Brain microvascular endothelial cell (primary cell): ENCODE data around the gene LYPD8.

ENCODE experiments used
- DNase-seq: peaks from one replicate; pipeline ENCODE4 v3.0.0-alpha.2; 2020
- H3K27ac ChIP-seq: fragments of 250-450 bp; sonication (Bioruptor Pico); 2 replicates; pipeline ENCODE4 v1.5.1; 2020; ENCODE audit warnings: mild to moderate bottlenecking, moderate library complexity
- H3K27me3 ChIP-seq: fragments of 250-450 bp; sonication (Bioruptor Pico); replicated peaks from 2 replicates; pipeline ENCODE4 v1.5.1; 2020; ENCODE audit warnings: mild to moderate bottlenecking
- H3K36me3 ChIP-seq: fragments of 250-450 bp; sonication (Bioruptor Pico); replicated peaks from 2 replicates; pipeline ENCODE4 v1.5.1; 2020; ENCODE audit warnings: mild to moderate bottlenecking
- H3K4me3 ChIP-seq: 2 replicates; pipeline ENCODE4 v1.5.1; 2011; ENCODE audit warnings: low read depth, mild to moderate bottlenecking, control low read depth, low read length, moderate library complexity
- in situ Hi-C: cut with HindIII; loops from 2 replicates; pipeline ENCODE4 v1.10.0; 2017; ENCODE audit warnings: low sequenced_read_pairs, low pct_ligation_motif_present
- TF ChIP-seq, protein P1 (sequence below): IDR thresholded peaks from 2 replicates; pipeline ENCODE4 v1.5.1; 2011; ENCODE audit warnings: low read depth, mild to moderate bottlenecking, moderate library complexity, low read length, control low read depth, inconsistent platforms; ENCODE audit errors: missing control alignments

The LYPD8 gene

GRCh38 chr1:248776991-248777390 lies 21.4 kb upstream of the LYPD8 start:
- Histone ChIP-seq H3K27ac (no peak overlapping the region), H3K36me3 (no peaks in the 10 kb centered on the region), H3K4me3 (no peak overlapping the region), H3K27me3 (no peaks in the 10 kb centered on the region)
- in situ Hi-C loops: no loop called here
- TF ChIP-seq, protein P1, sequence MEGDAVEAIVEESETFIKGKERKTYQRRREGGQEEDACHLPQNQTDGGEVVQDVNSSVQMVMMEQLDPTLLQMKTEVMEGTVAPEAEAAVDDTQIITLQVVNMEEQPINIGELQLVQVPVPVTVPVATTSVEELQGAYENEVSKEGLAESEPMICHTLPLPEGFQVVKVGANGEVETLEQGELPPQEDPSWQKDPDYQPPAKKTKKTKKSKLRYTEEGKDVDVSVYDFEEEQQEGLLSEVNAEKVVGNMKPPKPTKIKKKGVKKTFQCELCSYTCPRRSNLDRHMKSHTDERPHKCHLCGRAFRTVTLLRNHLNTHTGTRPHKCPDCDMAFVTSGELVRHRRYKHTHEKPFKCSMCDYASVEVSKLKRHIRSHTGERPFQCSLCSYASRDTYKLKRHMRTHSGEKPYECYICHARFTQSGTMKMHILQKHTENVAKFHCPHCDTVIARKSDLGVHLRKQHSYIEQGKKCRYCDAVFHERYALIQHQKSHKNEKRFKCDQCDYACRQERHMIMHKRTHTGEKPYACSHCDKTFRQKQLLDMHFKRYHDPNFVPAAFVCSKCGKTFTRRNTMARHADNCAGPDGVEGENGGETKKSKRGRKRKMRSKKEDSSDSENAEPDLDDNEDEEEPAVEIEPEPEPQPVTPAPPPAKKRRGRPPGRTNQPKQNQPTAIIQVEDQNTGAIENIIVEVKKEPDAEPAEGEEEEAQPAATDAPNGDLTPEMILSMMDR: no peak
- no peak for DNase-seq

DNA sequence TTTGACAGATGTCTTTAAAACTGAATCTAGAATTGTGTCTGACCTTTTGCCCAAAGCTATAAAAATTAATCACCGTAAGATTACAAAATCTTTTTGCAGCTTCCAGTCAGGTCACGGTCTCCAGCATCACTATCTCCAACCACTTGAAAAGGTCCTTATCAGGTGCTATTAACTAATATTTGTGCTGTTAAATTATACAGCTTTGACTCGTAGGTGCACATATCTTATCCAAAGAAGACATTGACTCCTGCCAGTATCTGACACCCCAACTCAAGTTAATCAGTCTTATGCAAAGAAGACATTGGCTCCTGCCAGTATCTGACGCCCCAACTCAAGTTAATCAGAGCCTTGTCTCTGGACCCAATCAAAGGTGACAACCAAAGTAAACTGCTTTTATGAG lies 19.9 kb upstream of the LYPD8 start:
- no peak overlapping the region for H3K27ac ChIP-seq
- DNase-seq: no peak
- TF ChIP-seq, protein P1: no peak
- no peaks in the 10 kb centered on the region for H3K36me3 ChIP-seq
- no peak overlapping the region for H3K4me3 ChIP-seq
- in situ Hi-C loops: no loop called here
- no peaks in the 10 kb centered on the region for H3K27me3 ChIP-seq

GRCh38 chr1:248759644-248760043 lies 4.1 kb upstream of the LYPD8 start:
- Histone ChIP-seq H3K36me3 (no peaks in the 10 kb centered on the region), H3K27me3 (no peaks in the 10 kb centered on the region), H3K4me3 (no peak overlapping the region), H3K27ac (no peak overlapping the region)
- in situ Hi-C loops: no loop called here
- no peak for DNase-seq
- TF ChIP-seq, protein P1: no peak

GRCh38 chr1:248758352-248758751 lies 2.8 kb upstream of the LYPD8 start:
- Histone ChIP-seq H3K27me3 (no peaks in the 10 kb centered on the region), H3K36me3 (no peaks in the 10 kb centered on the region), H3K27ac (no peak overlapping the region), H3K4me3 (no peak overlapping the region)
- no peak for DNase-seq
- TF ChIP-seq, protein P1: no peak
- in situ Hi-C loops: no loop called here

DNA sequence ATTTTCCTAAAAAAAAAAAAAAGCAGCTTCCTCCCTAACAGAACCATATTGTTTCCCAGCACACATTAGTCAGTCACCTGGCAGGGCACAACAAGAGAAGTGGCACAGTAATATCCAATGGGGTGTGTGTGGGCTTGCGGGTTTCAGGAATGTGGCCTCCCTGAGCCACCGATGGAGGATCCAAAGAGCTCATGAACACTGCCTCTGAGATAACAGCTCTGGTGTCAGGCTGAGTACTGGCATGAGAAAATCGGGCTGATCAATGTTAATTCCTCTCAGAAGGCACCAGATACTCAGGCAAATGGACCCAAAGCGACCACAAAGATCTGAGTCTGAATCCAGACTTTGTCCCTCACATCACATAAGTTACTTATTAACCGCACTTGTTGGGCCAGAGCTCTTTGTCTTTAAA lies 2.2 kb upstream of the LYPD8 start:
- Histone ChIP-seq H3K36me3 (no peaks in the 10 kb centered on the region), H3K27ac (no peak overlapping the region), H3K27me3 (no peaks in the 10 kb centered on the region), H3K4me3 (no peak overlapping the region)
- in situ Hi-C loops: no loop called here
- no peak for DNase-seq
- TF ChIP-seq, protein P1: no peak

DNA sequence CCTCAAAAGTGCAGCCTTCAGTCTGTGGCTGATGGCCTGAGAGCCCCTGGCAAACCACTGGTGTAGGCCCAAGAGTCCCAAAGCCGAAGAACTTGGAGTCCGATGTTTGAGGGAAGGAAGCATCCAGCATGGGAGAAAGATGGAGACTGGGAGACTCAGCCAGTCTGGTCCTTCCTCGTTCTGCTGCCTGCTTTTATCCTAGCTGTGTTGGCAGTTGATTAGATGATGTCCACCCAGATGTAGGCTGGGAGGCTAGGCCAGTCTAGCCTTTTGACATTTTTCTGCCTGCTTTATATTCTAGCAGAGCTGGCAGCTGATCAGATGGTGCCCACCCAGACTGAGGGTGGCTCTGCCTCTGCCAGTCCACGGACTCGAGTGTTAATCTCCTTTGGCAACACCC lies 1.1 kb upstream of the LYPD8 start:
- in situ Hi-C loops: no loop called here
- no peaks in the 10 kb centered on the region for H3K36me3 ChIP-seq
- no peak overlapping the region for H3K4me3 ChIP-seq
- TF ChIP-seq, protein P1: no peak
- no peaks in the 10 kb centered on the region for H3K27me3 ChIP-seq
- DNase-seq: no peak
- H3K27ac ChIP-seq: no peak overlapping the region
